Pulmonary artery endothelial cell (primary cell): ENCODE results near the gene EPYC. TPM values are rescaled to one million over a fixed set of nuclear protein-coding genes. Genes with fewer than 3 reads are reported as not detected.

ENCODE experiments used
- DNase-seq: peaks from one replicate; pipeline ENCODE4 v3.0.0-alpha.2; 2011; ENCODE audit warnings: low read depth, low spot score
- total RNA-seq: library from RNA; depleted of rRNA; stranded (reverse); fragments of >200 nt; gene quantifications from 2 replicates; pipeline ENCODE4 v1.2.3, GENCODE V29; 2014

Gene EPYC
- total RNA-seq, 1 donor from 2014 or later, result not detected

DNA sequence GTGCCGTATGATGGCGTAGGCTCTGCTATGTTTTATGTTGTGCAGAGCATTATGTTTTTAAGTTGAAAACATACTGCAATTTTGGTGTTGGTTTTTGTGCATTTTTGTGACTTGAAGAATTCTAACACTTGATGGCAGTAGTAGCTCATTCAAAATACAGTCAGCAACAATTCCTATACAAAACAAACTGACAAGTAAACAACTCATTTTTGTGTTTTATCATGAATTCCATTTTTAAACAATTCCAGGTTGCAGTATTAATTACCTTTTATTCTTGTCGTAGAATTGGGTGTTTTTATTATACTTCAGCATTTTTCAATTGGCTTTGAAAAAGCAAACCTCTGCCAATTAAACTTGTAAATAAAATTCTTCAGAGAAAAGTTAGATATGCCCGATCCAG is 45.7 kb downstream of the EPYC start:
- DNase-seq, result no peak

DNA sequence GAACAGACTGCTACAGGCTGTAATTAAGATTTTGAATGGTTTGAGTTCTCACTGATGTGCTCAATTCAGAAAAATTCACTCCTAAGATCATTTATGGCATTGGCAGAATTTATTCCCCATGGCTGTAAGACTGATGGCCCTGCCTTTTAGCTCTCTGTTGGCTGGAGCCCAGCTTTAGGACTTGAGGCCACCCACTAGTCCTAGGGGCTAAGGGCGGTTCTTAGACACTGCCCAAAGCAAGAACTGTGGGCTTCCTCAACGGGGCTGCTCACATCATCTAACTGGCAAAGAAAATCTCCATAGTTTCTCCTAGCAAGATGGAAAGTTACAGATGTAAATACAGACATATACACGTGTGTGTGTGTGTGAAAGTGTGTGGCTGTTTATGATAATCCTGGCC is 46.4 kb downstream of the EPYC start:
- DNase-seq, result no peak

DNA sequence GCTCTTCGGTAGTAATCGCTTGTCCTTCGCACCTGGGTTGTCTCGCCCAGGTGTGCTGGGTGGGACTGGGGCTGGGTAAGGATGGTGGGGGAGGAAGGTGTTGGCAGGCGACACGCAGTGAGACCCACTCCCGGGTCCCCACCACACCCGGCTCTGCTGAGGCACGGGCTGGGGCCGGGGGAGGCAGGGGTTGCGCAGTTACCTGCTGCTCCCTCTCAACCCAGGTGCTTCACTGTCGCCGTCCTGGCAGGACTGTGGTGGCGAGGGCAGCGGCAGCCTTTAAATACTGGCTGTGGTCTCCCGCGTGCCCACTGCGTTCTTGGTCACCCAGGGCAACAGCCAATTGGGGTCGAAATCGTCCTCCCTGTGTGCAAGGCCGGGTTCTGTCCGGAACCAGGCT is 49.9 kb downstream of the EPYC start, which contains the start of gene CCER1:
CCER1 (minus strand) TSS at position 256 of the 400 bp plus-strand sequence. CDS start 434 bp downstream, outside the sequence.
- DNase-seq, result no peak

DNA sequence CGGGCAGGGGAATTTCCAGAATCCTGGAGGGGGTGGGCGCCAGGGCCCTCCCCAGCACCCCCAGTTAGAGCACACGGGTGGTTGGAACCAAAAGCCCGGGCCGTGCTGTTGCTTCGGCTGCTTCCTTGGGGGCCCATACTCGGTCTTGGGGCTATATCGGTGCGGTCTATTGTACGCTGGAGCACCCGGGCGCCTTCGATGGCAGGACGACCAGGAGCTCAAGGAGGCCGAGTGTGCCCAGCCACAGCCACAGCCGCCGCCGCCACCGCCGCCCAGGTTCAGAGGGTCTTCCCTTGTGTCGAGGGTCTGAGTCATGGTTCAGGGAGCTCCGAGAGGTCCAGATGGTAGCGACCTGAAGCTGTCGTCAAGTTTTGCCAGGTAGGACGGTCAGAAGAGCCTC is 50.3 kb downstream of the EPYC start:
- no peak for DNase-seq

DNA sequence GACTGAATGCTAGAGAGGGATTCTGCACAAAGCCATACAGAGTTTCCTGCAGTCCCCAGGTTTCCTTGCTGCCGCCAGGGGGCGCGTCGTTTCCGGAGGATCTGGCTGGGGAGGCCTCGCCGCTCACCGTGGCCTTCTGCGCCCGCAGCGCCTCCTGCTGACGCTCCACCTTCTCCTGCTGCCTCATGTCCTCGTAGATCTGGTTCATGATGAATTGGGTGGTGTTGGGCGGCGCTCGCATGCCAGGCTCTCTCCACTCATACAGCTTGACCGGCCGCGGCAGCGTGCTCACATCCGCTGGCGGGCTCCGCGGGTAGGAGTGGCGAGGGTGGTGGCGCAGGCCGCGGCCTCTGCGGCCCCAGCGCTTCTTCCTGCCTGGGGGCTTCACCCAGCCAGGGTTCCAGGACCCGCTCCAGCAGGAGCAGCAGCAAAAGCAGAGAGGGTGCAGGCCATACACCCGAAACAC is 50.8 kb downstream of the EPYC start:
- DNase-seq, result no peak

DNA sequence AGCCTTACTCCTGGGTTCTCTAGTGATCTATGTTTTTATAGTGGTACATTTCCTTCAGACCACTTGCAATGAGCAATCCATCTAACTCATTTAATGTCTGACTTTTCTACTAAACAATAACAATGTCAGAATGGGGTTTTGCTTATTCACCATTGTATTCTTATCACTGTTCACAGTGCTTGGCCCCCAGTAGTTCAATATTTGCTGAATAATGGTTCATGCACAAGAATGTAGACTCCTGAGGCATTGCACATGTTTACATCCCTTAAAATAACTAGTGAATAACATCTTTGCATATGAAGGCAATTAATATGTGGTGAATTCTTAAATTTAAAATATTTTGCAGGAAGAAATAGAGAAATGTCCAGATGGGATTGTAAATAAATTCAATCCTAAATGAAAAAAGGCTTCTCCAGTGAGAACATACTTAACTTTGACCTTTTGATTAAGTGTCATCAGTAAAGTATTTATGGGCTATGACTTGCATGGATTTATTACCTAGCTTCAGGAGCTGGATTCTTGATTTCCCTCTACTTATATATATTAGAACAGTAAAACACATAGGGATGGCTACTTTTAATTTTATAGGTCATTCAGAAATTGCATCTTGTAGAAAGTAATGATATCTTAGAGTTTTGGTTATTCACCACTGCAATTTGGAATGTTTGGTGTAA is 53.2 kb downstream of the EPYC start:
- no peak for DNase-seq

DNA sequence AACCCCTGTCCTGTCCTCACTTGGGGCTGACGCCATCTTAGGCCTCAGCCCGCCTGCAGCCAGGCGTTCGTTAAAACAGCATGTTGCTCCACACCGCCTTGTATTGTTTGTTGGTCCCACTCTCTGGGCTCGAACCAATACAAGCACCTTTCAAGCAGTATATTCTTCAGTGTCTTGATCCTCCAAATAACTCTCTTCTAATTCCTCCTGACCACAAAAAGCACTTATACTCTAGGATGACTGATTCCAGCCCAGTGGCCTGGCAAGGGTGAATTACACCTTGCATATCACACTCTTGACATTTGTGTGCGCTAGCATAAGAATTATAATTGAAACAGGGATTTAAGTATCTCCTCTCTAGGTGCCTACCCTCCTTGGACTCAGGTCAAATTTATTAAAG is 56.9 kb downstream of the EPYC start:
- no peak for DNase-seq

DNA sequence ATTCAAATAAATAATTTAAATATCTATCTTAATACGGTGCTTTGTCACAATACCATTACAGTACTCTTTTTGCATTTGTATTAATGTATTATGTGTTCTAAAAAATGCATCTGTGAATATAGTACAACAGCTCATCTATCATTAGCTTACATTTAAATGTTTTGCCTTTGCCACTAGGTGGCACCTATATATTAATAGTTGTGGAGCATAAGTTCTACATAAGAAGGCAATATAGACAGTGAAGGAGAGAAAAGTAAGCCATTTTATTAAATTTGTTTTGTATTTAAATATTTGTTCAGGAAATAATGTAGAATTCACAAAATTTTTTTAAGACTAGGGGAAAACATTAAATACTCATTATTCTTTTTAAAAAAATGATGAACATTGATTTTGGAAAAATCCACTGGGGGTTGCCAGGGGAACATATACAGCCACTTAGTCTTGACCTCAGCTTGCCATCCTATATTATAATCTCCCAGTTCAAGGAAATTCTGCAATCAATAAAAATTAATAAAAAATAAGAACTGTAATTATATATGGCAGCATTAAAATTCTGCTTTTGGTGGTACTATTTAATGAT is 59.6 kb downstream of the EPYC start:
- no peak for DNase-seq

DNA sequence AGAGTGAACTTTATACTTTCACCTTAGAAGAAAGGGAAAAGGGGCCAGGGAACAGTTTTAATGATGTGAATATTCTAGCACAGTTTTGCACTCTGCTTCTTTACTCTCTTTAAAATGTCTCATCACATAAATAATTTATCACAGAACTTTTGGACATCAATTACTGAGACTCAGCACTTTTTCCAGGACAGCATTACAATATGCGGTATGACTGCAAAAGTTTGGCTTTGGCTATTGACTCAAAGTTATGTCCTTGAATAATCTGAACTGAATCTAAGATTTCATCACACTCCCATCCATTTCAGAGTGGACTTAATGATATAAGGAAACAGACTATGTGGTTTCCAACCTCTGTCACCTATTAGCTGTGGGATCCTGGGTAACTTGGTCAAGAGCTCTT is 61.5 kb downstream of the EPYC start:
- no peak for DNase-seq

DNA sequence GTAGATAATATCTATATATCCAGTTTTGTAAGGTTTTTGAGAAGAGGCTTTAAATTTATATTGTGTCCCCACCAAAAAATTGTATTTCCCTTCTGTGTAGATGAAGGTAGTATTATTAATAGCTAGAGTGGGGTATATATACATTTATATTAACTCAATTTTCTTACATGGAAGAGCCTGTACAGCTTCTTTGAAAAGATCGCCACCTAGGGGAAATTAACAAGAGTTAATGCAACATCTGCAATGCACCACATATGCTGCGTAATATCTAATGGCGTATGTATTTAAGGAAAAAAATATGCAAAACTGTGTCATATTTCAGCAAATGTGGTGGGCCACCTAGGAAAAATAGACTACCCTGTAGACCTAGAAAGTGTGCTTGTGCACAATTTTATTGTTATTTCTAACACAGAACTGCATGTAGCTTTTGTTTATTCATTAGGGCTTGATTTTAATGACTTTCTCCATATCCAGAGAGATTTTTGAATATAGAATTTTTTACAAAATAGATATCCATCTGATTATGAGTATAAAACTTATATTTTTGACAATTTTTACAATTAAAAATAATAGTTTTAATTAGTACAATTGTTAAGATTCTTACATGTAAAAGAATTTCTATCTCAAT is 63.8 kb downstream of the EPYC start:
- DNase-seq, result peak; percentile 26

DNA sequence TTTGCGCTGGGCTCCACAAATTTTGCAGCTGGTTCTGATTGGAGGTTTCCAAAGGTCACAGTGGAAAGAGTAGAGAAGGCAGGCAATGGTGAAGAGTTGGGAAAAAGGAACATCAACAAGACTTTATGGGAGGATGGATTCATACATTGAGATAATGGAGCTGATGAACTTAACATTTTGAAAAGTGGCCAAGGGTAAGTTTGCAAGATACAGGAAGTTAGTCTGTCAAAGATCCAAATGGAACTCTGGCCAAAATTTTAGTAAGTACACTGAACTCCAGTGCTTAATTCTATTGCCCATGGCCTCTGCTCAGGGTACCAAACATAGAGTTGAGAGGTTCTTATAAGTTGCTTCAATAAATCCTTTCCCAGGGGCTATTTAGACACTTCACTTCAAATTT is 65.4 kb downstream of the EPYC start:
- no peak for DNase-seq

DNA sequence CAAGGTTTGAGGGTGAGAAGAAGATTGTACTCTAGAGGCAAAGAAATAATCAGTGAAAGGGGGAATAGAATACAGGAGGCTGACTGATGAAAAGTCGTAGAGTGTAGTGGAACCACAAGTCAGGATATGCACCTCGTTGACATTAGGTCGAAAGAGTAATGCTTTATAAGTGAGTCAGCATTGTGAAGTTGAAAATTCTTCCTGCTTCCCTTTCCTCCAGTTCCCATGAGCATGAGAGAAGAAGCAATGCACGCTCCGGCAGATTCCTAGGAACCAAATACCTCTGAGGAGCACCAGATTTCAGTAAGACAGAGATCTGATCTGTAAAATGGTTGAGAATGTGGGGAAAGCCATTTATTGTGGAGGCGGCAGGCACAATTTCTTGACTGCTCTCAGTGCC is 66.3 kb downstream of the EPYC start:
- peak; percentile 37 for DNase-seq

DNA sequence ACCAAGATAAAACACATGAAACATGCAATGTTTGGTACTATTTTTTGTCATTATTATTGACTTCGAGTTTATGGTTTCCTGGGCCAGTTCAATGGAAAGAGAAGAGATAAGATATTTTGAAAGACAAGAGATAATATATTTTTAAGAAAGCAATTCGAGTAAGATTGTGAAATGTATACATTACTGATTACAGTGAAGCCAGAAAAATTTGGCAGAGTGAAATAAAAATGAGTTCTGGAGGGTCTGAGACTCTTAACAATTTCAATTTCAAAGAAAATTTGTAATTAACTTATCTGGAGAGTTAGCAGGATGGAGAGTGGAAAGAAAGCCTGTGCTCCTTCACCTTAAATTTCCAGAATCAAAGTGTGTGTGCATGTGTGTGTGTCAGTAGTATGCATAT is 67.1 kb downstream of the EPYC start:
- no peak for DNase-seq

DNA sequence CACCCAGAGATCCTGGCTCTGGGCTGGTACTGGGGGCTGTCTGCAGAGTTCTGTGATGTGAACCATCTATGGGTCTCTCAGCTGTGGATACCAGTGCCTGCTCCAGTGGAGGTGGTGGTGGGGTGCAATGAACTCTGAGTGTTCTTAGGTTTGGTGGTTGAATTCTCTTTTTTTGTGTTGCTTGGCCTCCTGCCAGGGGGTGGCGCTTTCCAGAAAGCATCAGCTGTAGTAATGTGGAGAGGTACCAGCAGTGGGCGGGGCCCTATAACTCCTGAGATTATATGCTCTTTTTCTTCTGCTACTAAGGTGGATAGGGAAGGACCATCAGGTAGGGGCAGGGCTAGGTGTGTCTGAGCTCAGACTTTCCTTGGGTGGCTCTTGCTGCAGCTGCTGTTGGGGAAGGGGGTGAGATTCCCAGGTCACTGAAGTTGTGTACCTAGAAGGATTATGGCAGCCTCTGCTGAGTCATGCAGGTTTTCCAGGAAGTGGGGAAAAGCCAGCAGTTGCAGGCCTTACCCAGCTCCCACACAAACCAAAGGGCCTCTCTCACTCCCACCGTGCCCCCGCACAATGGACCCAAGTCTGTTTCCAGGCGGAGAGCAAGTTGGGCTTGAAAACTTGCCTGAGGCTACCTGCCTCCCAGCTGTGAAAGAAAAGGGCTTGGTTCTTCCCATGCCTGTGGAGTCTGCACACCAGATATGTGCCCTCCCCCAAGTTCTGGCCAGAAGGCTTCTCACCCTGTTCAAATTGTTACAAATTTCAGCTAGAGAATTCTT is 68.4 kb downstream of the EPYC start:
- no peak for DNase-seq

DNA sequence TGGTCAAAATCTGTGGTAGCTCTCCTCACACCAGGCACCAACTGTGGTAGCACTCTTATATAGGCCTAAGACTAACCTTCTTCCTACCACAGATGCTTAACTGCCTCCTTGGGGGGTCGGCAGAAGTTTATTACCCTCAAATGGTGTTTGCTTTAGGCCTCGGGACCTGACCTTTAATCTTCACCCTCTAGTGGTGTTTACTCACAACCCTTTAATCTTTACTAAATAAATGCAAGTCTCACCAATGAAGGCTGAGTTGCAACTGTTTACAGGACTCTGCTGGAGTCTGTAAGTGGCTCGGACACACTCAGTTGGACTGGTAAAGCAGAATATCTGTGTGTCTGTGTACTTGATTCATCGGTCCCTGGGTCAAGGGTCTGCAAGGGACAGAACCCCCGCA is 79.2 kb downstream of the EPYC start:
- DNase-seq, result no peak

DNA sequence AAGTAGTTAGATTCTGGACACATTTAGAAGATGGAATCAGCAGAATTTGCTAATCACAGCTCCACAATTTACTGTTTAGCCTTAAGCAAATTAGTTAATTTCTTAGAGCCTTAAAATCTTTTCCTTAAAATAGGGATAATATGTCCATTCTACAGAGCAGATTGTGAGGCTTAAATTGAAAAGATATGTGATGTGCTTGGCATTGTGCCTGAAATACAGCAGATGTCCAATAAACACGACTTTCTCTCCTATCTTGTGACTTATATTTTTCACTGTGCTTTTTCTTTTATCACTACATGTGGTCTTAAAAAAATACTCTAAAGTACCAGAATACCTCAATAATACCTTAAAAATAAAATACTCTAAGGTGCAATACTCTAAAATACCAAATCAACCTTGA is 80.4 kb downstream of the EPYC start:
- no peak for DNase-seq

DNA sequence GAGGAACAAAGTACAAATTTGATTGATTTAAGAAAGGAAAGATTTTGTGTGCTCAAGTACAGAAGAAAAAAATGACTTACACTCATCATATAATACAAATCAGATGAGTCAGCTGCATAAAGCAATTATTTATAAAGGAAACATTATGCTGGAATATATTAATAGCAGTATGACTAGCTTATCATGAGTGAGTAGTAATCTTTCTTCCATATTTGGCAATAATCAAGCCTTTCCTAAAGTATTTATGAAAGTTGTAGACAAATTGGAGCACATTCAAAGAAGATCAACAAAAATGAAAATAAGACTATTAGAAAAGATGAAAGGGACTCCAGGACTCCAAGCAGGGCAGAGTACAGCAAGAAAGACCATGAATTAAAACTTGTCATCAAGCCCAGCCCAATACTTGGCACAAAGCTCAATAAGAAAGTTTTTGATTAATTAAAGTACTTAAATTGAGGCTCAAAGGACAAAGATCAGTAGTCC is 82.6 kb downstream of the EPYC start:
- no peak for DNase-seq

DNA sequence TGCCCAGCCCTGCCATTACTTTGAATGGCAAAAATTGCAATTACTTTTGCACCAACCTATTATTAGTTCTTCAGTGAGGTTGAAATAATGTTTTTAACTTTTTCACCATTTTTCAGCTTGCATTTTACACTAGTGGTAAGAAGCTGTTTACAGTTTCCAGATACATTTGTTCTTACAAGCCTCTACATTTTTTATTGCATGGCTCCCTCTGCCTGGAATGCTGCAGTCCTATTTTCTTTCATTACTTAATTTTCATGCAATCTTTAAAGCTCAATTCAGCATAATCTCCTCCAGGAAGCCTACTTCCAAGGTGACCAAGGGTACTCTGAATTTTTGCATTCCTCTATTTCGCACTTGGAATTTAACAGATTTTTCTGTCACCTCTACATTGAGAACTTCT is 83.2 kb downstream of the EPYC start:
- no peak for DNase-seq

DNA sequence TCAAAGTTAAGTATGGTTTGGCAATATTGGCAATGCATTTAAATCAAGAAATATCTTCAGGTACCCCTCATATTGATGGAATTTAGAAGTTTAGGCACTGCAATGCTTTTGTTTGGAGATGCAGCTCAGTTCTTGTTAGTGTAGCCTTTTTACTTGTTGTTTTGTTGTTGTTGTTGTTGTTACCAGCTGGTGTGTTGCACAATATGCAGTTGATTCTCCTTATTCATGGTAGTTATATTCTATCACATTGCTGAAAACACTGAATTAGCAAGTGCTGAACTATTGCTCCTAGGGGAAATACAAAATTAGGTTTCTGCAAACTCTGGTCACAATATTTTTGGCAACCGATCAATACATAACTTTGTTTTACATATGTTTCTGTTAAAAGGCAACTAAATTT is 84.5 kb downstream of the EPYC start:
- DNase-seq, result no peak

DNA sequence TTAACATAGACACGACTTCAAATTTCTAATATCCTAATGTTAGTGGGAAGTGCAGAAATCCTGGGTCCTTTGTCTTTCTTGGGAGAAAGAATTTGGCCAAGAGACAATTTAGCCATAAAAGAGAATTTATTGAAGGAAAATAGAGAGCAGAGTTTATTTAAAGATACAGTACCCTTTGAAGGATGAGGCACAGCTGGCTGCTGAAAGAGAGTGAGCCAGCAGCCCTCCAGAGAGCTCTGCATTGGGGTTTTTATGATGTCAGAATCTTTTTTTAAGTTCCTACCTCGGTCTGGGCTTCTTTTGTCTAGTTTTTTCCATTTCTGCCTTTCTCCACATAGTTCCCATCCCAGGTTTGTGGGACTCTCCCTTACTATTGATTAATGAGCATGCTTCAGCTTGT is 87.3 kb downstream of the EPYC start:
- DNase-seq, result no peak

DNA sequence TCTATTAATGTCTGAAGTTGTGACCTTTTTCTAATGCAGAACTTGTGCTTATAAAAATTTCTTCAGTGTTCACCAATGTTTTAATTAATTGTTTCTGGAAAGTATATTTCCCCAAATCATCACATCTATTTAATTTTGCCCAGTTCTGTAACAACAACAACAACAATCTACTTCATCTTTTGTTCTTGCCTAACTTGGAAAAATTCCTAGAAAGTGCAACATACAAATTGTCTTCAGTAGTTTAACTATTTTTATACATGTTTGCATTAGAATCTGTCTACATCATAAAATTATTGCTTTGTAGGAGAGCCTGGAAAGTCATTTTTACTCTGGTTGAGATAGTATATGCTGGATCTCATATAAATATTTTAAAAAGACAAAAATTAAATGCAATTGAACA is 88.3 kb downstream of the EPYC start:
- DNase-seq, result no peak

DNA sequence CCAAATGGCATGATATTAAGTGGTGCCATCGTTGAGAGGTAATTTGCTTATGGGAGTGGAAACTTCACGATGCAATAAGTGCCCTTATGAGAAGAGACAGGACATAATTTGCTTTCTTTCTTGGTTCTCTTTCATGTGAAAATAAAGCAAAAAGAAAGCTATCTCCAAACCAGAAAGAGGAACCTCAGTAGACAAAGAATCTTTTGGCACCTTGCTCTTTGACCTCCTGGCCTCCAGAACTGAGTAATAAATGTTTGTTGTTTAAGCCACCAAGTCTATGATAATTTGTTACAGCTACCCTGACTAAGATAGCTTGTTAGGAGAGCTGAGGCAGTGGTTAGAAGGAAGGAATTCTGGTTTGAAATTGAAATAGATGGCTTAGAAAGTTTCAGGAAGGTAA is 89.4 kb downstream of the EPYC start:
- DNase-seq, result no peak
